IMR-90 (cell line): ENCODE data around the gene CHCHD1. TPM values are rescaled to one million over a fixed set of nuclear protein-coding genes. Genes with fewer than 3 reads are reported as not detected.

Source experiments
- ATAC-seq: fragments of 200-7000 bp; cut with Tn5 transposase; 2 replicates; pipeline ENCODE4 v1.9.1; 2020; ENCODE audit warnings: low read depth, mild to moderate bottlenecking, moderate library complexity
- BruUV-seq: library from RNA; stranded (reverse); fragments of 400-500 nt; replicated peaks from 2 replicates; lab custom pipeline; 2021; lab: Mats Ljungman, UMichigan
- CTCF ChIA-PET: fragments of 300-600 bp; formaldehyde crosslinking; extraction: SDS; loops from one replicate; lab custom pipeline; 2021; ENCODE audit warnings: antibody characterized with exemption; lab: Yijun Ruan, JAX
- POLR2A ChIA-PET: fragments of 300-600 bp; sonication (Branson Sonifier 250); formaldehyde crosslinking; loops from one replicate; lab custom pipeline; 2022; ENCODE audit warnings: antibody characterized with exemption; ENCODE audit not compliant: unreplicated experiment; lab: Charles Lee
- DNase-seq: peaks from one replicate; pipeline ENCODE4 v3.0.0; 2013
- H2AFZ ChIP-seq: replicated peaks from 2 replicates; pipeline ENCODE3; 2013; ENCODE audit warnings: low read length, mild to moderate bottlenecking; ENCODE audit not compliant: poor library complexity
- H2AK5ac ChIP-seq: 2 replicates; pipeline ENCODE4 v1.6.1; 2013; ENCODE audit warnings: low read depth, low read length, inconsistent platforms
- H2AK9ac ChIP-seq: replicated peaks from 2 replicates; pipeline ENCODE3; 2013; ENCODE audit warnings: mild to moderate bottlenecking, low read depth, low read length, moderate library complexity; ENCODE audit not compliant: poor library complexity
- H2BK120ac ChIP-seq: 2 replicates; pipeline ENCODE4 v1.6.1; 2013; ENCODE audit warnings: low read depth, low read length, inconsistent platforms
- H2BK15ac ChIP-seq: 3 replicates; pipeline ENCODE4 v1.6.1; 2013; ENCODE audit warnings: low read depth, low read length, inconsistent platforms
- H2BK20ac ChIP-seq: 2 replicates; pipeline ENCODE4 v1.6.1; 2013; ENCODE audit warnings: low read depth, mild to moderate bottlenecking, inconsistent platforms, low read length, moderate library complexity
- H2BK5ac ChIP-seq: 2 replicates; pipeline ENCODE4 v1.6.1; 2013; ENCODE audit warnings: mild to moderate bottlenecking, low read depth, low read length, inconsistent platforms; ENCODE audit not compliant: poor library complexity, severe bottlenecking
- H3K14ac ChIP-seq: replicated peaks from 2 replicates; pipeline ENCODE4 v1.6.1; 2013; ENCODE audit warnings: low read depth, low read length, inconsistent platforms
- H3K18ac ChIP-seq: 2 replicates; pipeline ENCODE4 v1.6.1; 2013; ENCODE audit warnings: low read depth, low read length, control low read depth
- H3K23ac ChIP-seq: 2 replicates; pipeline ENCODE4 v1.6.1; 2013; ENCODE audit warnings: low read depth, low read length, inconsistent platforms
- H3K27ac ChIP-seq: 2 replicates; pipeline ENCODE4 v1.5.1; 2013; ENCODE audit warnings: mild to moderate bottlenecking, control low read depth, low read length; ENCODE audit not compliant: insufficient read depth
- H3K27me3 ChIP-seq: 2 replicates; pipeline ENCODE4 v1.6.1; 2013; ENCODE audit warnings: low read length; ENCODE audit not compliant: control insufficient read depth, insufficient read depth
- H3K36me3 ChIP-seq: 2 replicates; pipeline ENCODE4 v1.6.1; 2013; ENCODE audit warnings: low read length, mixed read lengths; ENCODE audit not compliant: control insufficient read depth, insufficient read depth
- H3K4ac ChIP-seq: 2 replicates; pipeline ENCODE4 v1.6.1; 2013; ENCODE audit warnings: low read depth, low read length, inconsistent platforms
- H3K4me1 ChIP-seq: 2 replicates; pipeline ENCODE4 v1.6.1; 2013; ENCODE audit warnings: low read length, mixed read lengths; ENCODE audit not compliant: control insufficient read depth, insufficient read depth
- H3K4me2 ChIP-seq: 2 replicates; pipeline ENCODE4 v1.6.1; 2013; ENCODE audit warnings: low read depth, mild to moderate bottlenecking, control low read depth, low read length, moderate library complexity
- H3K4me3 ChIP-seq: 2 replicates; pipeline ENCODE4 v1.5.1; 2013; ENCODE audit warnings: low read depth, mild to moderate bottlenecking, control low read depth, low read length, moderate library complexity; ENCODE audit not compliant: insufficient read depth
- H3K56ac ChIP-seq: 2 replicates; pipeline ENCODE4 v1.6.1; 2013; ENCODE audit warnings: low read length, inconsistent platforms; ENCODE audit not compliant: insufficient read depth; ENCODE audit errors: extremely low read depth
- H3K79me1 ChIP-seq, 2 experiments: 2 replicates each; pipeline ENCODE4 v1.6.1; 2013; ENCODE audit warnings: low read length in 2 of 2, inconsistent platforms in 1 of 2, low read depth in 1 of 2
- H3K9ac ChIP-seq: 2 replicates; pipeline ENCODE4 v1.6.1; 2013; ENCODE audit warnings: low read depth, low read length, control low read depth
- H3K9me1 ChIP-seq: 2 replicates; pipeline ENCODE4 v1.6.1; 2013; ENCODE audit warnings: low read length, inconsistent platforms; ENCODE audit not compliant: insufficient read depth
- H3K9me3 ChIP-seq: 2 replicates; pipeline ENCODE4 v1.6.1; 2013; ENCODE audit warnings: low read length; ENCODE audit not compliant: control insufficient read depth, insufficient read depth
- H4K20me1 ChIP-seq: 2 replicates; pipeline ENCODE4 v1.6.1; 2013; ENCODE audit warnings: low read length, inconsistent platforms; ENCODE audit not compliant: insufficient read depth
- H4K5ac ChIP-seq: 2 replicates; pipeline ENCODE4 v1.6.1; 2013; ENCODE audit warnings: mild to moderate bottlenecking, low read depth, low read length, control low read depth
- H4K8ac ChIP-seq, 2 experiments: 2 replicates each; pipeline ENCODE4 v1.6.1; 2013; ENCODE audit warnings: low read depth in 2 of 2, low read length in 2 of 2, control low read depth in 1 of 2, inconsistent platforms in 1 of 2
- H4K91ac ChIP-seq: 2 replicates; pipeline ENCODE4 v1.6.1; 2013; ENCODE audit warnings: low read depth, low read length, inconsistent platforms; ENCODE audit not compliant: insufficient read depth
- BHLHE40 ChIP-seq: fragments of 150-350 bp; IDR thresholded peaks from 2 replicates; pipeline ENCODE4 v1.6.1; 2016; ENCODE audit warnings: mild to moderate bottlenecking, low read depth, low read length
- CEBPB ChIP-seq: IDR thresholded peaks from 2 replicates; pipeline ENCODE4 v1.6.1; 2012; ENCODE audit warnings: low read depth, low read length, improper control_type of control experiment
- CHD1 ChIP-seq: IDR thresholded peaks from 2 replicates; pipeline ENCODE4 v1.6.1; 2012; ENCODE audit warnings: low read depth, low read length, improper control_type of control experiment
- FOS ChIP-seq: fragments of 150-350 bp; IDR thresholded peaks from 2 replicates; pipeline ENCODE4 v1.6.1; 2016; ENCODE audit warnings: low read depth, low read length
- MAFK ChIP-seq: IDR thresholded peaks from 2 replicates; pipeline ENCODE4 v1.6.1; 2012; ENCODE audit warnings: low read depth, low read length, improper control_type of control experiment
- MAZ ChIP-seq: IDR thresholded peaks from 2 replicates; pipeline ENCODE4 v1.6.1; 2012; ENCODE audit warnings: low read depth, mild to moderate bottlenecking, low read length, improper control_type of control experiment, moderate library complexity, borderline replicate concordance
- MXI1 ChIP-seq: IDR thresholded peaks from 2 replicates; pipeline ENCODE4 v1.6.1; 2012; ENCODE audit warnings: low read depth, mild to moderate bottlenecking, low read length, moderate library complexity, borderline replicate concordance
- NFE2L2 ChIP-seq: fragments of 150-350 bp; IDR thresholded peaks from 2 replicates; pipeline ENCODE4 v1.6.1; 2016; ENCODE audit warnings: low read depth, mild to moderate bottlenecking, low read length
- POLR2A ChIP-seq: IDR thresholded peaks from 2 replicates; pipeline ENCODE4 v1.6.1; 2012; ENCODE audit warnings: mild to moderate bottlenecking, low read depth, low read length
- RAD21 ChIP-seq: IDR thresholded peaks from 2 replicates; pipeline ENCODE4 v1.6.1; 2012; ENCODE audit warnings: low read length, improper control_type of control experiment
- RCOR1 ChIP-seq: IDR thresholded peaks from 2 replicates; pipeline ENCODE4 v1.6.1; 2012; ENCODE audit warnings: mild to moderate bottlenecking, low read length, improper control_type of control experiment; ENCODE audit not compliant: insufficient replicate concordance
- RFX5 ChIP-seq: IDR thresholded peaks from 2 replicates; pipeline ENCODE4 v1.8.0; 2012; ENCODE audit warnings: low read depth, mild to moderate bottlenecking, low read length, moderate library complexity
- SMC3 ChIP-seq: fragments of 150-350 bp; IDR thresholded peaks from 2 replicates; pipeline ENCODE4 v1.6.1; 2016; ENCODE audit warnings: low read depth, mild to moderate bottlenecking, antibody characterized with exemption, low read length, moderate library complexity
- WGBS, 2 experiments: methylation state at CpG; one replicate each; pipeline versions ENCODE4 v1.1.5 to v1.1.7; 2013; ENCODE audit warnings: missing lambda C conversion rate in 2 of 2; ENCODE audit not compliant: insufficient read length in 1 of 2; ENCODE audit errors: extremely low coverage in 2 of 2; 5-methylcytosine and 5-hydroxymethylcytosine counted together
- dilution Hi-C: fragments of 300-500 bp; cut with HindIII; formaldehyde crosslinking; loops from one replicate; pipeline ENCODE4 v1.14.3; 2018; ENCODE audit warnings: low sequenced_read_pairs; ENCODE audit not compliant: unreplicated experiment
- in situ Hi-C: fragments of 300-500 bp; cut with MboI; formaldehyde crosslinking; loops from 3 replicates; pipeline ENCODE4 v1.14.3; 2019; ENCODE audit warnings: low sequenced_read_pairs, inconsistent platforms, mixed read lengths
- intact Hi-C: fragments of 100-400 bp; cut with micrococcal nuclease; formaldehyde crosslinking; loops from 2 replicates; pipeline ENCODE4 v1.10.0; 2022
- polyA plus RNA-seq, 3 experiments: library from polyadenylated mRNA; depleted of rRNA; stranded (reverse); fragments of >200 nt; gene quantifications; 2 replicates each; pipeline ENCODE4 v1.2.3, GENCODE V29; 2012; ENCODE audit warnings: low replicate concordance in 1 of 3
- total RNA-seq: library from RNA; depleted of rRNA; stranded (reverse); fragments of >200 nt; gene quantifications from 2 replicates; pipeline ENCODE4 v1.2.3, GENCODE V29; 2012
- TF ChIP-seq, protein P1 (sequence below): conservative IDR thresholded peaks from 2 replicates; pipeline ENCODE4 v1.5.1; 2012; ENCODE audit warnings: mild to moderate bottlenecking, low read depth, low read length, improper control_type of control experiment
- TF ChIP-seq, protein P2 (sequence below): fragments of 150-350 bp; IDR thresholded peaks from 2 replicates; pipeline ENCODE4 v1.6.1; 2017; ENCODE audit warnings: mild to moderate bottlenecking, antibody characterized with exemption, low read length, low read depth

The CHCHD1 gene
- total and polyA plus RNA-seq, 2 of the 4 experiments (the other 2 are of a cell fraction), result 11.5 to 21.0 TPM

- dilution Hi-C loops (no loop called here), in situ Hi-C loops (no loop called here), intact Hi-C loops (no loop called here)
- Histone ChIP-seq H2BK5ac (peak overlapping the region; percentile 81), H2BK15ac (no peak overlapping the region), H2AFZ (peak overlapping the region; percentile 92), H3K18ac (no peak overlapping the region), H3K27ac (peak overlapping the region; percentile 77), H3K4ac (peak overlapping the region; percentile 79), H4K8ac (peak overlapping the region in 1 of 2 experiments; percentile 63; a peak in 1 of 4 replicates), H3K4me3 (peak overlapping the region; percentile 88), H4K91ac (no peak overlapping the region), H2BK120ac (no peak overlapping the region), H2BK20ac (no peak overlapping the region), H3K56ac (no peak overlapping the region), H2AK9ac (peak overlapping the region; percentile 84), H2AK5ac (no peak overlapping the region), H3K9me1 (peaks cover 20% of the 10 kb centered on the region), H3K79me1 (peaks cover 14 to 49% of the 10 kb centered on the region in 2 experiments), H3K9me3 (no peaks in the 10 kb centered on the region), H3K36me3 (peaks cover 42% of the 10 kb centered on the region), H4K20me1 (no peaks in the 10 kb centered on the region), H3K14ac (peak overlapping the region; percentile 55; the same call in 1 of the 2 replicates), H3K4me2 (peak overlapping the region; percentile 96), H3K27me3 (no peaks in the 10 kb centered on the region), H3K4me1 (0 out of 2 replicates have a peak, but pooled peaks cover 4% of the 10 kb centered on the region), H3K23ac (peak overlapping the region; percentile 62; the same call in 1 of the 2 replicates), H3K9ac (peak overlapping the region; percentile 80), H4K5ac (no peak overlapping the region)
- CTCF ChIA-PET, result interaction anchor here (0.8 kb wide), 1 partner anchor 69 kb away, joined by 4 read pairs; no protein-coding TSS in a partner anchor
- POLR2A ChIA-PET, result no interaction called here
- no TSS peak for BruUV-seq
- DNase-seq, result no peak
- 1% methylated on average over 34 of the region's 63 CpGs; no CpG with 5 or more reads in 1 of the 2 experiments for WGBS, 2 experiments
- peak; percentile 38 for ATAC-seq
- TF ChIP-seq CHD1 (no peak), SMC3 (no peak), MXI1 (no peak), RAD21 (no peak), MAFK (no peak), POLR2A (no peak), BHLHE40 (no peak), RCOR1 (no peak), RFX5 (no peak), NFE2L2 (no peak), FOS (no peak), CEBPB (no peak), MAZ (no peak)
- TF ChIP-seq, protein P1, sequence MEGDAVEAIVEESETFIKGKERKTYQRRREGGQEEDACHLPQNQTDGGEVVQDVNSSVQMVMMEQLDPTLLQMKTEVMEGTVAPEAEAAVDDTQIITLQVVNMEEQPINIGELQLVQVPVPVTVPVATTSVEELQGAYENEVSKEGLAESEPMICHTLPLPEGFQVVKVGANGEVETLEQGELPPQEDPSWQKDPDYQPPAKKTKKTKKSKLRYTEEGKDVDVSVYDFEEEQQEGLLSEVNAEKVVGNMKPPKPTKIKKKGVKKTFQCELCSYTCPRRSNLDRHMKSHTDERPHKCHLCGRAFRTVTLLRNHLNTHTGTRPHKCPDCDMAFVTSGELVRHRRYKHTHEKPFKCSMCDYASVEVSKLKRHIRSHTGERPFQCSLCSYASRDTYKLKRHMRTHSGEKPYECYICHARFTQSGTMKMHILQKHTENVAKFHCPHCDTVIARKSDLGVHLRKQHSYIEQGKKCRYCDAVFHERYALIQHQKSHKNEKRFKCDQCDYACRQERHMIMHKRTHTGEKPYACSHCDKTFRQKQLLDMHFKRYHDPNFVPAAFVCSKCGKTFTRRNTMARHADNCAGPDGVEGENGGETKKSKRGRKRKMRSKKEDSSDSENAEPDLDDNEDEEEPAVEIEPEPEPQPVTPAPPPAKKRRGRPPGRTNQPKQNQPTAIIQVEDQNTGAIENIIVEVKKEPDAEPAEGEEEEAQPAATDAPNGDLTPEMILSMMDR, result no peak
- TF ChIP-seq, protein P2, sequence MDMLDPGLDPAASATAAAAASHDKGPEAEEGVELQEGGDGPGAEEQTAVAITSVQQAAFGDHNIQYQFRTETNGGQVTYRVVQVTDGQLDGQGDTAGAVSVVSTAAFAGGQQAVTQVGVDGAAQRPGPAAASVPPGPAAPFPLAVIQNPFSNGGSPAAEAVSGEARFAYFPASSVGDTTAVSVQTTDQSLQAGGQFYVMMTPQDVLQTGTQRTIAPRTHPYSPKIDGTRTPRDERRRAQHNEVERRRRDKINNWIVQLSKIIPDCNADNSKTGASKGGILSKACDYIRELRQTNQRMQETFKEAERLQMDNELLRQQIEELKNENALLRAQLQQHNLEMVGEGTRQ, result no peak
Measured at GRCh38 chr10:73810735-73811465, 29.1 kb downstream of the CHCHD1 start.
